RWPE2 (cell line): ENCODE results near the gene P2RX6.

Experiments
- ATAC-seq: fragments of 200-7000 bp; cut with Tn5 transposase; 3 replicates; pipeline ENCODE4 v1.9.1; 2021; ENCODE audit warnings: low read depth
- DNase-seq: peaks from one replicate; pipeline ENCODE4 v3.0.0-alpha.2; 2020; ENCODE audit warnings: low spot score
- H3K27ac ChIP-seq: fragments of 450-650 bp; 2 replicates; pipeline ENCODE4 v1.5.1; 2017; ENCODE audit warnings: mild to moderate bottlenecking; ENCODE audit not compliant: poor library complexity, severe bottlenecking
- H3K27me3 ChIP-seq: fragments of 250-450 bp; sonication (Bioruptor Pico); 2 replicates; pipeline ENCODE4 v1.5.1; 2021; ENCODE audit warnings: mild to moderate bottlenecking, moderate library complexity; ENCODE audit not compliant: insufficient read depth, poor library complexity, severe bottlenecking
- H3K36me3 ChIP-seq: fragments of 250-450 bp; sonication (Bioruptor Pico); 2 replicates; pipeline ENCODE4 v1.5.1; 2020; ENCODE audit warnings: low read depth, mild to moderate bottlenecking, moderate library complexity
- H3K4me1 ChIP-seq: fragments of 250-450 bp; sonication (Bioruptor Pico); 2 replicates; pipeline ENCODE4 v1.5.1; 2021; ENCODE audit warnings: mild to moderate bottlenecking, moderate library complexity; ENCODE audit not compliant: insufficient read depth, poor library complexity, severe bottlenecking
- H3K4me3 ChIP-seq: fragments of 250-450 bp; sonication (Bioruptor Pico); 2 replicates; pipeline ENCODE4 v1.5.1; 2021; ENCODE audit warnings: mild to moderate bottlenecking, moderate library complexity; ENCODE audit not compliant: severe bottlenecking
- H3K9me3 ChIP-seq: fragments of 250-450 bp; sonication (Bioruptor Pico); 2 replicates; pipeline ENCODE4 v1.5.1; 2021; ENCODE audit warnings: mild to moderate bottlenecking, moderate library complexity; ENCODE audit not compliant: severe bottlenecking
- CTCF ChIP-seq: fragments of 450-650 bp; IDR thresholded peaks from one replicate; pipeline ENCODE4 v1.5.1; 2017; ENCODE audit warnings: mild to moderate bottlenecking, moderate library complexity; ENCODE audit not compliant: poor library complexity, severe bottlenecking

Gene P2RX6

GRCh38 chr22:21074102-21074715 lies 59.2 kb downstream of the P2RX6 start:
- DNase-seq (no peak), ATAC-seq (peak; percentile 98)
- Histone ChIP-seq H3K27ac (peak overlapping the region; percentile 6), H3K36me3 (no peaks in the 10 kb centered on the region), H3K27me3 (no peaks in the 10 kb centered on the region), H3K9me3 (no peaks in the 10 kb centered on the region), H3K4me3 (no peak overlapping the region), H3K4me1 (no peaks in the 10 kb centered on the region)
- no peak for TF ChIP-seq CTCF

GRCh38 chr22:21075516-21076138 lies 60.7 kb downstream of the P2RX6 start:
- no peak overlapping the region for H3K4me3 ChIP-seq
- no peaks in the 10 kb centered on the region for H3K36me3 ChIP-seq
- ATAC-seq (no peak), DNase-seq (no peak)
- H3K27ac ChIP-seq = no peak overlapping the region
- TF ChIP-seq CTCF = no peak
- no peaks in the 10 kb centered on the region for H3K9me3 ChIP-seq
- no peaks in the 10 kb centered on the region for H3K27me3 ChIP-seq
- no peaks in the 10 kb centered on the region for H3K4me1 ChIP-seq

DNA sequence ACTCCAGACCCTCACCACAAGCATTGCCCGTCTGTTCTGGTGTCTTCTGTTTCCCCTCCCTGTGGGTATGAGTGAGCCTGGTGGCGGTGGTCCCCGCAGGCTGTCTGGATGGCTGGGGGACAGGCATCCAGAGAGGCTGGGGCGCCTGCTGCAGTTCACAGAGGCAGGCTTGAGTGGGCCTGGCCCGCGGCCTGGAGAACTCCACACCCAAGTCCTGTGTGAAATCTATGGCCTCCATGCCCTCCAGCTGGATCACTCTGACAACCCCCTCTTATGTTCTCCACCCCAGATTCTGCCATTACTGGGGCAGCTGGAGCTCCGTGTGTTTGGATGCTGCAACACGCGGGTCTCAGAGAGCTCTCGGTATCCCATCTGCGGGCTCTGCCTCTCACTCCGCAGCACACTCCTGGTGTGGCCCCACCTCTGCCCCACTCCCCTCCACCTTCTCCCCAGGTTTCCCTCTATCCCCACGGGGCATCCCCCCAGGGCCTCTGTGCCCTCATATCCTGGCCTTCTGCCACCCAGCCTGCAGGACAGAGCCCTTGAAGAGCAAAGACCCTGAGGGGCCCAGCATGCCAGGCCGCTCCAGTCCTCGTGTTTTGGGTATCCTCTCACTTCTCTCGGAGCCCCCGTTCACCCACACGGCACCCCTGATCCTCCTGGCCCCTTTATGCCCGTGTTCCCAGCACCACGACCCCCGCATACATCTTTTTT lies 62.1 kb downstream of the P2RX6 start:
- Histone ChIP-seq H3K4me1 (no peaks in the 10 kb centered on the region), H3K4me3 (no peak overlapping the region), H3K27ac (no peak overlapping the region), H3K9me3 (no peaks in the 10 kb centered on the region), H3K27me3 (no peaks in the 10 kb centered on the region), H3K36me3 (no peaks in the 10 kb centered on the region)
- no peak for TF ChIP-seq CTCF
- DNase-seq (no peak), ATAC-seq (no peak)
